GM18519 (cell line): Measurements from ENCODE around the gene CSRP3.

Experiments
- ATAC-seq: cut with Tn5 transposase; IDR thresholded peaks from one replicate; pipeline ENCODE4 v1.9.1; 2021; ENCODE audit warnings: mild to moderate bottlenecking, moderate library complexity; ENCODE audit not compliant: unreplicated experiment, low FRiP score

The CSRP3 gene

GRCh38 chr11:19201737-19202605, at the start of gene CSRP3:
Gene CSRP3, minus strand, starts transcription at chr11:19201983. Its CDS starts 9,535 bp downstream, at chr11:19192448.
- ATAC-seq = no peak

- no peak for ATAC-seq
Measured at GRCh38 chr11:19251577-19251976, 49.8 kb upstream of the CSRP3 start.

- ATAC-seq = no peak
Measured at GRCh38 chr11:19246816-19247215, 45.0 kb upstream of the CSRP3 start.

GRCh38 chr11:19245351-19245750, 43.6 kb upstream of the CSRP3 start:
- ATAC-seq = no peak

- no peak for ATAC-seq
Measured at GRCh38 chr11:19244621-19245020, 42.8 kb upstream of the CSRP3 start.

- no peak for ATAC-seq
Measured at GRCh38 chr11:19244084-19244483, 42.3 kb upstream of the CSRP3 start.

GRCh38 chr11:19243613-19244012, 41.8 kb upstream of the CSRP3 start:
- no peak for ATAC-seq

GRCh38 chr11:19243143-19243542, 41.4 kb upstream of the CSRP3 start:
- ATAC-seq = no peak

- no peak for ATAC-seq
Measured at GRCh38 chr11:19242179-19242932, 40.6 kb upstream of the CSRP3 start.

- ATAC-seq = peak; percentile 20
Measured at GRCh38 chr11:19241260-19242178, 39.7 kb upstream of the CSRP3 start.

GRCh38 chr11:19240420-19241259, 38.9 kb upstream of the CSRP3 start, which contains the start of gene E2F8:
Gene E2F8, minus strand, starts transcription at chr11:19240945. Its CDS starts 824 bp downstream, at chr11:19240121.
- peak; percentile 78 for ATAC-seq

- no peak for ATAC-seq
Measured at GRCh38 chr11:19239039-19239438, 37.3 kb upstream of the CSRP3 start.

- no peak for ATAC-seq
Measured at GRCh38 chr11:19237813-19238212, 36.0 kb upstream of the CSRP3 start.

- no peak for ATAC-seq
Measured at GRCh38 chr11:19237381-19237780, 35.6 kb upstream of the CSRP3 start.

GRCh38 chr11:19234231-19234817, 32.5 kb upstream of the CSRP3 start:
- ATAC-seq = no peak

- ATAC-seq = no peak
Measured at GRCh38 chr11:19232910-19233503, 31.2 kb upstream of the CSRP3 start.

GRCh38 chr11:19229671-19230070, 27.9 kb upstream of the CSRP3 start:
- no peak for ATAC-seq

GRCh38 chr11:19228968-19229367, 27.2 kb upstream of the CSRP3 start:
- ATAC-seq = no peak
